GM12801 (cell line): ENCODE data around the gene SAMD11.

ENCODE experiments used
- CTCF ChIP-seq: IDR thresholded peaks from one replicate; pipeline ENCODE4 v1.5.1; 2011; ENCODE audit warnings: control low read depth; ENCODE audit not compliant: insufficient read length; ENCODE audit errors: extremely low read depth

The SAMD11 gene

DNA sequence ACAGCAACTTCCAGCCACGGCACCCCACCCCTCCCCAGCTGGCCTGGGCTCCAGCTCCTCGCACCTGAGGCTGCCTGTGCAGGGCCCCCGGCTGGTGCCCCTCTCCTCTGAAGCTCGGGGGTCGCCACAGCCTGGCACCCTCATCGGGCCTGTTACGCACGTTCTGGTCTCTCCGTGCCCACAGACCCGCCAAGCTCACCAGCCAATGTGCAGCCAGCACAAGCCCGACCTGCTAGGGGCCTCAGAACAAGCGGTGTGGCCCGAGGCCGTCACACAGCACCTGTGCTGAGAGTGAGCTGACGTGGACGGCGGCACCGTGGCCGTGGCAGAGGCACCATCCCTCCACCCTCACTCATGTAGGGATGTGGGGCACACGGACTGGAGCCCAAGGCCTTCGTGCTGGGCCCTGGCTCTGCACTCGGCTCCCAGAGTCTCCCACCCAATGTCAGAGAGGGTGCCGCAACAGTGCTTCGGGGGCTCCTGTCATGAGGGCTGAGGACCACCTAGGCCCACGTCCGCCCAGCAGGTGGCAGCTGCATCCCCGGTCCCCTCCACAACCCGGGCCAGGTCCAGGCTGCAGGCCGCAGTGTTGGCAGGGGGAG, 4.4 kb upstream of the SAMD11 start:
- no peak for TF ChIP-seq CTCF

DNA sequence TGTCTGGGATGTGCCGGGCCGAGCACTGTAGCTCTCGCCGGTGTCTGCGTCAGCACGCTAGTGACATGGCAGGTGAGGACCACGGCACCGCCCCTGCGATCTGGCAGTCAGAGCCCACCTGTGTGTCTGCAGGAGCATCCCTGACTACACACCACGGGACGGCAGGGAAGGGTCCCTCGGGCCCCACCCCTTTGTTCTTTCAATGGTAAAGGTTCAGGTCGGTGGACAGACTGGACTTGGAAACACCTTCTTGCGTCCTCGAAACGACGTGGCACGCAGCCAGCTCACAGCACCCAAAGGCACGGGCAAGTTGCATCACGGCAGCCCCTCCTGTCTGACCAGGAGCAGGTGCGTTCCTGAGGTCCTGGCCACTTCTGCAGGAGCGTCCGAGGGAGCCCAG, 3.7 kb upstream of the SAMD11 start:
- no peak for TF ChIP-seq CTCF

GRCh38 chr1:920521-920920, 3.2 kb upstream of the SAMD11 start:
- no peak for TF ChIP-seq CTCF

DNA sequence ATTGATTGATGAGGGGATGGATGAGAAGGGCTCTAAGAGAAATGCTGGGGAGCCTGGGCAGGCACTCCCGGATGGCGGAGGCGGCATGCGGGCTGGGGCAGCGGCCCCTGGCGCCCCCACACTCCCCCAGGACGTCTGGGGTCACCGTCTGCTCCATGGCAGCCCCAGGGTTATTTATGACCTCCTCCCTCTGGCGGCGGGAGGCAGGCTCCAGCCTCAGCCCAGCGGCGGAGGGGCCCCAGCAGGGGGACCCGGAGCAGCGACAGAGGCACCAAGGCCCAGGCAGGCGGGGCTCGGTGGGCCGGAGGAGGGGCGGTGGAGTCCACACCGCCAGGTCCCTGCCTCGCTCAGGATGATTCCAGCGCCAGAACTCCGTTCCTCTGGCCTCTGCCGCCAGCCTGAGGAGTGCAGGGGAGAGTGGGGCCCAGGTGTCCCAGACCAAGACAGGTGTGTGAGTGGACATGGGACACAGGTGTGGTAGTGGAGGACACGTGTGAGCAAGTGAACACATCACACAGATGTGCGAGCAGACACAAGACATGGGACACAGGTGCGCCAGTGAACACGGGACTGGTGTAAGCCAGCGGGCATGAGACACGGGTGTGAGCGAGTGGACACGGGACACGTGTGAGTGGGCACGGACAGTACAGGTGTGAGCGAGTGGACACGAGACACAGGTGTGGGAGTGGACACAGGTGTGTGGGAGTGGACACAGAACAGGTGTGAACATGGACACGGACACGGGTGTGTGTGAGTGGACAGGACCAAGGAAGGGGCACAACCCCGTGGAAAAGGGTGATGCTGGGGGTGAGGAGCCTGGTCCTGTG, 2.5 kb upstream of the SAMD11 start:
- TF ChIP-seq CTCF: no peak

GRCh38 chr1:923991-924655, 400 bp downstream of the SAMD11 start:
- TF ChIP-seq CTCF: no peak

DNA sequence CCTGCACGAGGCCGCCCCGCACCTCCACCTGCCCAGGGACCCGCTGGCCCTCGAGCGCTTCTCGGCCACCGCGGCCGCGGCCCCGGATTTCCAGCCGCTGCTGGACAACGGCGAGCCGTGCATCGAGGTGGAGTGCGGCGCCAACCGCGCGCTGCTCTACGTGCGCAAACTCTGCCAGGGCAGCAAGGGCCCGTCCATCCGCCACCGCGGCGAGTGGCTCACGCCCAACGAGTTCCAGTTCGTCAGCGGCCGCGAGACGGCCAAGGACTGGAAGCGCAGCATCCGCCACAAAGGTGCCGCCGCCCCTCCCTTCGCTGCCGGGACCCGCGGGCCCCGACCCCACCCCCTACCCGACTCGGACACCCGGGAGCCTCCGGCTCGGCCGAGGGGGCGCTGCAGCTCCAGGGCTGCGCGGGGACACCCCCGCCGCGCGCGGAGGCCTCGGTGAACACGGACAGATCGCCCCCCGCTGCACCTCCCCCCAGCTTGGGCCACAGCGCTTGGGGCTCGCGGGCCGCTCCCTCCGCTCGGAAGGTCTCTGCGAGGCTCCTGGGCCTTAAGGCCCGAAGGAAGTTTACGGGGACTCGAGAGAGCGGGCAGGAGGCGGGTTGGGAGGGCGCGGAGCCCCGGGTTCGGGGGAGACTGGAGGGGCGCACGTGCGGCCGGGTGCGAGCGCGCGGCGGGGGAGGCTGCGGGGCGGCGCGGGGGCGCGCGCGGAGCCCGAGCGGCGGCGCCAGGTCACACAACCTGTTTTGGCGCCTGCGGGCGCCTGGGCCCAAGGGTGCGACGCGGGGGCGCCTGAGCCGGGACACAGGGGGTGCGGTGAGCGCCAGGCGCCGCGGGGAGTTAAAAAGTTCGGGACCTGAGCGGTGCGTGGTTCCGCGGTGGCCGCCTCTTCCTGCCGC, 1.2 kb downstream of the SAMD11 start:
- TF ChIP-seq CTCF: no peak
